Ovary (tissue), 3 donors: ENCODE data around the gene ZNF281.

Source experiments
- EP300 ChIP-seq: sonication (generic); formaldehyde crosslinking; IDR thresholded peaks from one replicate; pipeline ENCODE4 v1.6.1; 2017; ENCODE audit warnings: antibody characterized with exemption
- TF ChIP-seq, protein P1 (sequence below), 3 donors: fragments of 450-650 bp in 2 of 3; fragments of 200-600 bp in 1 of 3; IDR thresholded peaks; one replicate each; pipeline versions ENCODE4 v1.5.1 to v1.8.0; 2016 to 2022; ENCODE audit warnings: antibody characterized with exemption in 3 of 3, mild to moderate bottlenecking in 1 of 3
- donor health status: DM: no; HTN: no; CAD: no.

DNA sequence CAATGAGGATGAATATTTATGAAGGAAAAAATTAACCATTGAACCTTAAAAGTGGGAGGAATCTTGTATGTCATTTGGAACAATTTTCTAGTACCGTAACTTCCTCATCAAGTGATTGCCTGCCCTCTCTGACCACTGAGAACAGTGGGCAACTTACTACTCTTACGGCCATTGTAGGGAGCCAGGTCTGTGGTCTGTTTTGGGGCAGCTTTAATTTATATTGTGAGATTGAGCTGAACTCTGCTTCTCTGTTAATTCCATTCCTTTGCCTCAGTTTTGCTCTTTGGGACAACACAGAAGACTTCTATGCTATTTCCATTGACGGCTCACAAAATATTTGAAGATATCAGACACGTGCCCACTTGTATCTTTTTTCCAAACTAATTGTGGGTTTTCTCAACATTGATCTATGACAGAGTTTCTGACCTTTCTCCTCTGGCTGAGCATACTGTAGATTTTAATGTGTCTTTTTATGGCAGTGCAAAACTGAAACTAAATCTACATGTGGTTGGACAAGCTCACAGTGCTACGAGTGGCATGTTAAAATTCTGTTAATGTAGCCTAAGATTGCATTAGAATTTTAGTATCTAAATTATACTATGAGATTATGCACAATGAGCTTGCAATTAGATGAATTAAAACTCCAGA, 27.8 kb upstream of the ZNF281 start:
- TF ChIP-seq, protein P1, sequence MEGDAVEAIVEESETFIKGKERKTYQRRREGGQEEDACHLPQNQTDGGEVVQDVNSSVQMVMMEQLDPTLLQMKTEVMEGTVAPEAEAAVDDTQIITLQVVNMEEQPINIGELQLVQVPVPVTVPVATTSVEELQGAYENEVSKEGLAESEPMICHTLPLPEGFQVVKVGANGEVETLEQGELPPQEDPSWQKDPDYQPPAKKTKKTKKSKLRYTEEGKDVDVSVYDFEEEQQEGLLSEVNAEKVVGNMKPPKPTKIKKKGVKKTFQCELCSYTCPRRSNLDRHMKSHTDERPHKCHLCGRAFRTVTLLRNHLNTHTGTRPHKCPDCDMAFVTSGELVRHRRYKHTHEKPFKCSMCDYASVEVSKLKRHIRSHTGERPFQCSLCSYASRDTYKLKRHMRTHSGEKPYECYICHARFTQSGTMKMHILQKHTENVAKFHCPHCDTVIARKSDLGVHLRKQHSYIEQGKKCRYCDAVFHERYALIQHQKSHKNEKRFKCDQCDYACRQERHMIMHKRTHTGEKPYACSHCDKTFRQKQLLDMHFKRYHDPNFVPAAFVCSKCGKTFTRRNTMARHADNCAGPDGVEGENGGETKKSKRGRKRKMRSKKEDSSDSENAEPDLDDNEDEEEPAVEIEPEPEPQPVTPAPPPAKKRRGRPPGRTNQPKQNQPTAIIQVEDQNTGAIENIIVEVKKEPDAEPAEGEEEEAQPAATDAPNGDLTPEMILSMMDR (IDR thresholded peaks at IDR 0.05) = no peak
- TF ChIP-seq EP300 = no peak
